NB4 (cell line): ENCODE results near the gene GPR148.

ENCODE experiments used
- DNase-seq: peaks from one replicate; pipeline ENCODE4 v3.0.0; 2010; ENCODE audit warnings: low read depth
- H3K4me3 ChIP-seq: one replicate; pipeline ENCODE4 v1.5.1; 2011; ENCODE audit warnings: mild to moderate bottlenecking, low read depth, low read length, moderate library complexity
- CTCF ChIP-seq: IDR thresholded peaks from one replicate; pipeline ENCODE4 v1.5.1; 2012; ENCODE audit warnings: low read depth, low read length
- MAX ChIP-seq: IDR thresholded peaks from 2 replicates; pipeline ENCODE4 v1.6.1; 2011; ENCODE audit warnings: low read depth, low read length
- MYC ChIP-seq: IDR thresholded peaks from 2 replicates; pipeline ENCODE4 v1.6.1; 2011; ENCODE audit warnings: low read depth, low read length
- POLR2A ChIP-seq: IDR thresholded peaks from 2 replicates; pipeline ENCODE4 v1.6.1; 2011; ENCODE audit warnings: mild to moderate bottlenecking; ENCODE audit not compliant: insufficient read length; ENCODE audit errors: extremely low read depth

The GPR148 gene

DNA sequence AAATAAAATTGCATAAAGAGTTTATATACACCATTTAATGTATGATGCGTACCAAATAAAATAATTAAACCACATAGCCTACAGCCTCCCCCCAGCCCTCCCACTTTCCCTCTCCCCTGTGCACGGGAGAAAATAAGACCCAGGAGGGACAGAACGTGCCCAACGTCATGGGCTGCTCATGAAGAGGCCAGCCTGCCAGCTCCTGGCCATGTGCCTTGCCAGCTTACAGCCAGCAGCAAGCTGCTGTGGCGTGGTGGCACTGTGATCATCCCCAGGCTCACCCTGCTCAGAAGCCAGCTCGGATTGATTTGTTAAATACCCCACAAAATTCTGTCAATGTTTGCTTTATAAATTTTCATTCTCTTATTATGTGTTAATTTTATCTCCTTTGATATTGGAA lies 7.6 kb downstream of the GPR148 start:
- no peak overlapping the region for H3K4me3 ChIP-seq
- TF ChIP-seq MYC (no peak), POLR2A (no peak), CTCF (no peak), MAX (no peak)
- DNase-seq: no peak

DNA sequence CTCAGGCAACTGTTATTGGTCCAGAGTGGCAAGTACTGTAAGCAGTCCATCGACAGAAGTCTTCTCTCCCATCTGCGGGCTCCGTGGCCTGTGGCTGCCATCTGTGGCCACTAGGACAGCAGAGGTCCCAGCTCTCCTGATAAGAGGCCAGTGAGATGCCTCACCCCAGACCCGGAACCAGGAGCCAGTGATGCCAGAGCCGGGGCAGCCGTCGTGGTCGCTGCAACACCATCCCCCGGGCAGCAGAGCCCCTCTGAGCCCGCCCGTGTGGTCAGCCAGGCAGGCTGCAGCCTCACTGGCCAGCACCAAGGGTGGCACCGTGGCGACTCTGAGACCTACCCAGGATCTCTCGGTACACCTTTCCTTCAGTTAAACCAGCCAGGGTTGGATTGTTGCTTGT lies 8.7 kb downstream of the GPR148 start:
- no peak overlapping the region for H3K4me3 ChIP-seq
- TF ChIP-seq POLR2A (no peak), MAX (no peak), CTCF (no peak), MYC (no peak)

DNA sequence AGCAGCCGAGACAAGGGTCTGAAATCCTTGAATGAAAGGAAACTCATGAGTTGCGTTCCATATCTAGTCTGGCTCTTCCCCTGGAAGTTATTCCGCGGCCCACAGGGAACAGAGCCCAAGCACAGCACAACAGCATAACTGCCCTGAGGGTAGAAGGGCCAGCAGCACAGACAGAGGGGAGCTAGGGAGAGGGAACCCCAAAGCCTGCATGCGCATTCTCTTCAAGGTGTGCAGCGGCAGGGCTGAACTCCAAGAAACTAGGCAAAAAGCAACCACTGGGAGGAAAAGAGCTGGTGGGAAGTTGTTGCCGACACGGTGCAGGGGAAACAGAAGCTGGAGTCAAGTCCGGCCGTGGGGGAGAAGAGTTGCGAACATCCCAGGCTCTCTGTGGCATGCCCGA lies 11.8 kb downstream of the GPR148 start:
- no peak for DNase-seq
- TF ChIP-seq MAX (no peak), CTCF (no peak)
- no peak overlapping the region for H3K4me3 ChIP-seq

More for the DNA sequence above, 8.7 kb downstream of the GPR148 start:
- DNase-seq: no peak

DNA sequence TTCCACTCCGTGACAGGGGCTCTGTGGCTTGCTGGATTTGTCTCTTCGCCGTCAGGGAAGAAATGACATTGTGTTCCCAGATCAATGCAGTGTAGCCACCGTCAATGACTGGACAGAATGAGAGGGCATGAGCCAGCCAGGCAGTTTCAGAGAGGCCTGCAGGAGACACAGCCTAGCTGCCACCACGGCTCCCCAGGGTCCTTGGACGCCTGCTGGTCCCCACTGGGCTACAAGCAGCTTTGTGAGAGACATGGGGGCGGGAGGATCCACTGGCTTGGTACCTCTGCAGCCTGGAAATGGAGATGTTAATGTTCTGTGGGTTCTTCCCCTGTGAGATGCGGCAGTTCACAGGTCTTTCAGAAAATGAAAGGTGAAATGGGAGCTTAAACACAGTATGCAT lies 14.4 kb downstream of the GPR148 start:
- H3K4me3 ChIP-seq: no peak overlapping the region
- DNase-seq: no peak
- TF ChIP-seq MAX (no peak), CTCF (no peak), MYC (no peak), POLR2A (no peak)

DNA sequence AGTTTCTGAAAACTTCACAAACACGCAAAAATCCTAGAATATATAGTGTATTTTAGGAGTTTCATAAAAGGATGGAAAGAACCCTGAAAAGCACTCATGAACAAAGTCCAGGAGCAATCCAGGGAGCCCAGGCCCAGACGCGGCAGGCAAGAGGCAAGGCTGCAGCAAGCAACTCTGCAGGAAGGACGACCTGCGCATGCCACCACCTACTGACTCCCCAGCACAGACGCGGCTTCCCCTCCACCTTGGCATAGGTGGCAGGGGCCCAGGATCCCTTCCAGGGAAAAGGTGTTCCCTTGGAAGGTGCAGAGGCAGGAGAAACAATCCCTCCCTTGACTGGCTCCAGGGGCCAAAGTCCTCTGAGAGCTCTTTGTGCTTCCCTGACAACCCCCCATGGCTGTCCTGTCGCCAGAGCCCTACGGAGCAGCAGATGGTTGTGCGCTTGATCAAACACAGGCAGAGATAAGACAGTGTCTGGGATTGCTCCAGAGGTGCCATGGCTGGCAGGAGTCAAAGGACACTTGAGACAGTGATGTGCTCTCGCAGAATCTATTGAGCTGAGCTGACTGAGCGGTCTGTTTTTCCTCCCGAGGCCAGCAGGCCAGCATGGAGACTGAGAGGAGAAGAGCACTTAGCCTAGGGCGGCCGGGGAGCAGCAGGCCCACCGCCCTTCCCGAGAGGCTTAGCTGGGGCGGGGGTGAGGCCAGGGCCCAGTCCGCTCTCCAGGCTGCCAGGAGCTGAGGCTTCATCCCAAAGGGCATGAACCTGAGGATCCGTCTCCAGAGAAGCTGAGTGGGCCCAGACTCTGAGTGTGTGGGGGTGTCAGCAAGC lies 15.6 kb downstream of the GPR148 start:
- DNase-seq: no peak
- no peak for TF ChIP-seq CTCF
- no peak for TF ChIP-seq MYC
- H3K4me3 ChIP-seq: no peak overlapping the region

DNA sequence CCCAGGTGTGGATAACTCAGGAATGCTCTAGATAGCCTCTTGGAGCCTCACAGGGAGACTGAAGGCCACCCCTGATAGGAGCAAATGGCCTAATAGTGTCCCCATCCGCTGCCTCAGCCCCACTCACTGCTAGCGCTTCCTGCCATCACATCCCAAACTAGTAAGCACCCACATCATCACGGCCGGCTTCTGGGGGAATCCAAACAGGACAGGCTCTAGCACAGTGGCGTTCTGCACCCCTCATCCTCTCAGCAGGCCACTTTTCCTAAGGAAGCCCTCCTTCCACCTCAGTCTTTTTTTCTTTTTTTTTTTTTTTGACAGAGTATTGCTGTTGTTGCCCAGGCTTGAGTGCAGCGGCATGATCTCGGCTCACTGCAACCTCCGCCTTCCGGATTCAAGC lies 20.2 kb downstream of the GPR148 start:
- TF ChIP-seq CTCF (no peak), MAX (no peak), POLR2A (no peak), MYC (no peak)
- no peak overlapping the region for H3K4me3 ChIP-seq
- no peak for DNase-seq
